Measurements from ENCODE around the gene SELENON. TPM values are rescaled to one million over a fixed set of nuclear protein-coding genes. Genes with fewer than 3 reads are reported as not detected.

Gene SELENON
- total RNA-seq, 4 donors from 2014 or later = 19.7 to 34.5 (median 24.5) TPM

GRCh38 chr1:25779894-25780293 is 20.1 kb upstream of the SELENON start:
- 82 to 91% methylated on average over 4 of the region's 4 CpGs for WGBS, 2 donors
- Histone ChIP-seq H3K9me3 (no peaks in the 10 kb centered on the region), H3K4me1 (peaks cover 4 to 28% (median 5%) of the 10 kb centered on the region in 3 donors), H3K27ac (no peak overlapping the region), H3K36me3 (peaks cover 0 to 24% (median 0%) of the 10 kb centered on the region in 3 donors), H3K4me3 (no peak overlapping the region), H3K27me3 (no peaks in the 10 kb centered on the region)
- intact Hi-C loops (cut with DNase I) = no loop called here
- no peak for DNase-seq
- no peak for TF ChIP-seq CTCF (IDR thresholded peaks at IDR 0.05)
- TF ChIP-seq POLR2A (IDR thresholded peaks at IDR 0.05) = no peak

- TF ChIP-seq POLR2A (IDR thresholded peaks at IDR 0.05) (no peak), CTCF (IDR thresholded peaks at IDR 0.05) (no peak)
- no peaks in the 10 kb centered on the region for H3K9me3 ChIP-seq
- H3K4me3 ChIP-seq = no peak overlapping the region
- peaks cover 0 to 24% (median 0%) of the 10 kb centered on the region in 3 donors for H3K36me3 ChIP-seq
- no peaks in the 10 kb centered on the region for H3K27me3 ChIP-seq
- DNase-seq = no peak
- intact Hi-C loops (cut with DNase I) = no loop called here
- 34 to 81% methylated on average over 3 to 4 of the region's 14 CpGs for WGBS, 2 donors
- peaks cover 5 to 28% (median 10%) of the 10 kb centered on the region in 3 donors for H3K4me1 ChIP-seq
- H3K27ac ChIP-seq = no peak overlapping the region
Observed at GRCh38 chr1:25780318-25781129, 19.5 kb upstream of the SELENON start.

GRCh38 chr1:25781130-25781433 is 18.9 kb upstream of the SELENON start:
- Histone ChIP-seq H3K9me3 (no peaks in the 10 kb centered on the region), H3K27ac (no peak overlapping the region), H3K36me3 (peaks cover 0 to 20% (median 0%) of the 10 kb centered on the region in 3 donors), H3K4me3 (no peak overlapping the region), H3K4me1 (peaks cover 5 to 25% (median 12%) of the 10 kb centered on the region in 3 donors), H3K27me3 (no peaks in the 10 kb centered on the region)
- 67 to 77% methylated on average over 1 to 3 of the region's 3 CpGs for WGBS, 2 donors
- intact Hi-C loops (cut with DNase I) = no loop called here
- no peak for DNase-seq
- TF ChIP-seq CTCF (IDR thresholded peaks at IDR 0.05) (no peak), POLR2A (IDR thresholded peaks at IDR 0.05) (no peak)

- no peaks in the 10 kb centered on the region for H3K27me3 ChIP-seq
- TF ChIP-seq POLR2A (IDR thresholded peaks at IDR 0.05) (no peak), CTCF (IDR thresholded peaks at IDR 0.05) (no peak)
- intact Hi-C loops (cut with DNase I) = no loop called here
- H3K27ac ChIP-seq = no peak overlapping the region
- peaks cover 5 to 38% (median 16%) of the 10 kb centered on the region in 3 donors for H3K4me1 ChIP-seq
- peaks cover 0 to 17% (median 0%) of the 10 kb centered on the region in 3 donors for H3K36me3 ChIP-seq
- H3K4me3 ChIP-seq = no peak overlapping the region
- 84 to 86% methylated on average over 13 to 14 of the region's 18 CpGs for WGBS, 2 donors
- no peaks in the 10 kb centered on the region for H3K9me3 ChIP-seq
- DNase-seq = no peak
Observed at GRCh38 chr1:25782608-25783201, 17.3 kb upstream of the SELENON start.

GRCh38 chr1:25784575-25785051 is 15.4 kb upstream of the SELENON start:
- DNase-seq = no peak
- Histone ChIP-seq H3K36me3 (peaks cover 0 to 10% (median 0%) of the 10 kb centered on the region in 3 donors), H3K27me3 (no peaks in the 10 kb centered on the region), H3K4me3 (no peak overlapping the region), H3K4me1 (peaks cover 2 to 38% (median 16%) of the 10 kb centered on the region in 3 donors), H3K27ac (no peak overlapping the region), H3K9me3 (no peaks in the 10 kb centered on the region)
- no peak for TF ChIP-seq CTCF (IDR thresholded peaks at IDR 0.05)
- no peak for TF ChIP-seq POLR2A (IDR thresholded peaks at IDR 0.05)
- WGBS, 2 donors = 57 to 79% methylated on average over 6 to 8 of the region's 9 CpGs
- intact Hi-C loops (cut with DNase I) = no loop called here
